NB4 (cell line): ENCODE results near the gene PTEN.
"Not testable (repeated sequence)": the region's sequence is repeated elsewhere in the genome, so short reads cannot be mapped to it uniquely, and the experiment has no call there.

Source experiments
- DNase-seq: peaks from one replicate; pipeline ENCODE4 v3.0.0; 2010; ENCODE audit warnings: low read depth
- H3K4me3 ChIP-seq: one replicate; pipeline ENCODE4 v1.5.1; 2011; ENCODE audit warnings: mild to moderate bottlenecking, low read depth, low read length, moderate library complexity
- MYC ChIP-seq: IDR thresholded peaks from 2 replicates; pipeline ENCODE4 v1.6.1; 2011; ENCODE audit warnings: low read depth, low read length
- POLR2A ChIP-seq: IDR thresholded peaks from 2 replicates; pipeline ENCODE4 v1.6.1; 2011; ENCODE audit warnings: mild to moderate bottlenecking; ENCODE audit not compliant: insufficient read length; ENCODE audit errors: extremely low read depth
- TF ChIP-seq, protein P1 (sequence below): IDR thresholded peaks from one replicate; pipeline ENCODE4 v1.5.1; 2012; ENCODE audit warnings: low read depth, low read length
- TF ChIP-seq, protein P2 (sequence below): IDR thresholded peaks from 2 replicates; pipeline ENCODE4 v1.6.1; 2011; ENCODE audit warnings: low read depth, low read length

Gene PTEN

DNA sequence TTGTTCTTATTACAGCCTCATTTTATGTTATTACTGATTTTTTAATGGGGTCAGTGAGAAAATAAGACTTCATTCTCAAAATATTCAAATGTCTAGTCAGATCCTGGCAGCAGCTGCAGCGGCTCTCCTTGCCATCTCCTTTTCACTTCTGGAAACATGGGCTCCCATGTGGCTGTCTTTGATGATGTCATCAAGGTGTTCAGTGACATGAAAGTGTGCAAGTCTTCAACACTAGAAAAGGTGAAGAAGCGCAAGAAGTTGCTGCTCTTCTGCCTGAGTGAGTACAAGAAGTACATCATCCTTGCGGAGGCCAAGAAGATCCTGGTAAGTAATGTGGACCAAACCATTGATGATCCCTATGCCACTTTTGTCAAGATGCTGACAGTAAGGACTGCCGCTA, 19.7 kb upstream of the PTEN start:
- no peak for TF ChIP-seq MYC
- TF ChIP-seq, protein P1, sequence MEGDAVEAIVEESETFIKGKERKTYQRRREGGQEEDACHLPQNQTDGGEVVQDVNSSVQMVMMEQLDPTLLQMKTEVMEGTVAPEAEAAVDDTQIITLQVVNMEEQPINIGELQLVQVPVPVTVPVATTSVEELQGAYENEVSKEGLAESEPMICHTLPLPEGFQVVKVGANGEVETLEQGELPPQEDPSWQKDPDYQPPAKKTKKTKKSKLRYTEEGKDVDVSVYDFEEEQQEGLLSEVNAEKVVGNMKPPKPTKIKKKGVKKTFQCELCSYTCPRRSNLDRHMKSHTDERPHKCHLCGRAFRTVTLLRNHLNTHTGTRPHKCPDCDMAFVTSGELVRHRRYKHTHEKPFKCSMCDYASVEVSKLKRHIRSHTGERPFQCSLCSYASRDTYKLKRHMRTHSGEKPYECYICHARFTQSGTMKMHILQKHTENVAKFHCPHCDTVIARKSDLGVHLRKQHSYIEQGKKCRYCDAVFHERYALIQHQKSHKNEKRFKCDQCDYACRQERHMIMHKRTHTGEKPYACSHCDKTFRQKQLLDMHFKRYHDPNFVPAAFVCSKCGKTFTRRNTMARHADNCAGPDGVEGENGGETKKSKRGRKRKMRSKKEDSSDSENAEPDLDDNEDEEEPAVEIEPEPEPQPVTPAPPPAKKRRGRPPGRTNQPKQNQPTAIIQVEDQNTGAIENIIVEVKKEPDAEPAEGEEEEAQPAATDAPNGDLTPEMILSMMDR, result no peak
- TF ChIP-seq, protein P2, sequence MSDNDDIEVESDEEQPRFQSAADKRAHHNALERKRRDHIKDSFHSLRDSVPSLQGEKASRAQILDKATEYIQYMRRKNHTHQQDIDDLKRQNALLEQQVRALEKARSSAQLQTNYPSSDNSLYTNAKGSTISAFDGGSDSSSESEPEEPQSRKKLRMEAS, result no peak
- TF ChIP-seq POLR2A, result no peak

DNA sequence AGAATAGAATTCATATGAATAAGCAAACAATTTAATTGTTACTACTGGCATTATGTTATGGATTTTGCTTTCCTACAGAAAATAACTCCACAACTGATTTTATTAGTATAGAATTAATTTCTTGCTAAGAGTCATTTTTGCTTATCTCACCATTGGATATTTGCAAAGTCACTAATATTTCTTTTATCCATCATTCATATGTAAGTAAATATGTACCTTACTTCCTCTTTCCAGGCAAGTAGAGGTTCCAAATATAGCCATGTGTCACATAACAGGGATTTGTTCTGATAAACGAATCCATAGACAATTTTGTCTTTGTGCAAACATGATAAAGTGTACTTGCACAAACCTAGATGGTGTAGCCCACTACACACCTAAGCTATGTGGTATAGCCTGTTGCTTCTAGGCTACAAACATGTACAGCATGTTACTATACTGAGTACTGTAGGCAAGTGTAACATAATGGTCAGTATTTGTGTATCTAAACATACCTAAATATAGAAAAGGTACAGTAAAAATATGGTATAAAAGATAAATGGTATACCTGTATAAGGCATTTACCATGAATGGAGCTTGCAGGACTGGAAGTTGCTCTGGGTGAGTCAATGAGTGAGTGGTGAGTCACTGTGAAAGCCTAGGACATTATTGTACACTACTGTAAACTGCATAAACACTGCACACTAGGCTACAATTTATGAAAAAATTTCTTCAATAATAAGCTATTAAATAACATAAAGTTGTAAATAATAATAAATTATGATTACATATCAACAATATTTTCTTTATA, 18.4 kb upstream of the PTEN start:
- TF ChIP-seq, protein P2, result no peak
- TF ChIP-seq, protein P1, result no peak
- TF ChIP-seq POLR2A, result no peak
- TF ChIP-seq MYC, result no peak
- DNase-seq, result no peak
- H3K4me3 ChIP-seq, result no peak overlapping the region

More for the DNA sequence above, 19.7 kb upstream of the PTEN start:
- no peak for DNase-seq
- no peak overlapping the region for H3K4me3 ChIP-seq

DNA sequence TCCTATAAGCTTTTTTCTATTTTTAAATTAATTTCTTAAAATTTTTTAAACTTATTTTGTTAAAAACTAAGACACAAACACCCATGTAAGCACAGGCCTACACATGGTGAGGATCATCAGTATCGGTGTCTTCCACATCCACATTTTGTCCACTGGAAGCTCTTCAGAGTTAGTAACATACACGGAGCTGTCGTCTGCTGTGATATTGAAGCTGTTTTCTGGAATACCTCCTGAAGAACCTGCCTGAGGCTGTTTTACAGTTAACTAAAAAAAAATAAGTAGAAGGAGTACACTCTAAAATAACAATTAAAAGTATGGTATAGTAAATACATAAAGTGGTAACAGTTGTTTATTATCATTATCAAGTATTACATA, 17.8 kb upstream of the PTEN start:
- no peak for TF ChIP-seq POLR2A
- TF ChIP-seq, protein P2, result no peak
- TF ChIP-seq, protein P1, result no peak
- TF ChIP-seq MYC, result no peak
- no peak overlapping the region for H3K4me3 ChIP-seq
- DNase-seq, result no peak

DNA sequence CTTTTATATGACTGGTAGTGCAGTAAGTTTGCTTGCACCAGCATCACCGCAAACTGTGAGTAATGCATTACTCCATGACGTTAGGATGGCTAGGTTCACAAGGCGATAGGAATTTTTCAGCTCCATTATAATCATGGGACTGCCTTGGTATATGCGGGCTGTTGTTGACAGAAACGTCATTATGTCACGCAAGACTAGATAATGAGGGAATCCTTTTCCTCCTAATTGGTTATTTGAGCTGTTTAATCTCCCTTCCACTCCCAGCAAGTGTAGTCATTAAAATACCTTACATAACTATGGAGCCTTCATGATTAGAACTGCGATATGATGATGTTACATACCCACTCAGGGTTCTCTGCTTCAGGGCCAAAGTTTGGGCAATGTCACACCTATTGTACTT, 17.4 kb upstream of the PTEN start:
- no peak overlapping the region for H3K4me3 ChIP-seq
- TF ChIP-seq, protein P2, result no peak
- TF ChIP-seq POLR2A (no peak), MYC (no peak)
- TF ChIP-seq, protein P1, result no peak
- DNase-seq, result no peak

DNA sequence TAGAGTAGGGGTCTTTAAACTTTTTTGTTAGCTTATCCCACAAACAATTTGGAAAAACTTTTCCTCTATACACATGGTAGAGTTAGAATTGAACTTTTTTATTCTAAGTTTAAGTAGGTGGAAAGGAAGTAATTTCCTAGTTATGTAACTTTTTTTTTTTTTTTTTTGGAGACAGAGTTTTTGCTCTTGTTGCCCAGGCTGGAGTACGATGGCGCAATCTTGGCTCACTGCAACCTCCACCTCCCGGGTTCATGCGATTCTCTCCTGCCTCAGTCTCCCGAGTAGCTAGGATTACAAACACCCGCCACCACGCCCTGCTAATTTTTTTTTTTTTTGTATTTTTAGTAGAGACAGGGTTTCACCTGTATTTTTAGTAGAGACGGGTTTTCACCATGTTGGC, 16.7 kb upstream of the PTEN start:
- H3K4me3 ChIP-seq, DNase-seq: not testable (repeated sequence)

DNA sequence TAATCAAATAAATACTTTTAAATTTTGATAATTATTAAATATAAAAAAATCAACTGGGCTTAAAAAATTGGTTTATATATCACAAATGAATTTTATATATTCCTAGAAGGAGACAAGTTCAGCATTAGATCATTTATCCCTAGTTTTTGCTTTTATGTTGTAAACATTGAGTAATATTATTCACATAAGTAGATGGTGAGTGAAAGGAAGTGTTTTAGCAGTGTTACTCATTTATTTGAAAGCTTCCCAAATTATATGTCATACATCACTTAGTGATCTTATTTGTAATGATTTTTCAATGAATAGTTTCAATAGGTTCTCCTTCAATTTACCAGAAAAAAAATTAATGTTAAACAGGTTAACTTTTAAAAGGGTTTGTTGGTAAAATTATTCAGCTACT, 15.9 kb upstream of the PTEN start:
- DNase-seq, result no peak
- TF ChIP-seq, protein P2, result no peak
- TF ChIP-seq MYC (no peak), POLR2A (no peak)
- TF ChIP-seq, protein P1, result no peak
- no peak overlapping the region for H3K4me3 ChIP-seq
